Transverse colon (tissue), 4 donors: ENCODE measurements around the gene ARMC3. TPM values are rescaled to one million over a fixed set of nuclear protein-coding genes. Genes with fewer than 3 reads are reported as not detected.

Experiments used
- DNase-seq: peaks from one replicate; pipeline ENCODE4 v3.0.0-alpha.2; 2019
- H3K27ac ChIP-seq, 4 donors: fragments of 200-600 bp; sonication (generic); 2 replicates each; pipeline ENCODE4 v1.5.1; 2016 to 2018; ENCODE audit warnings: inconsistent platforms in 4 of 4
- H3K27me3 ChIP-seq: fragments of 200-600 bp; sonication (generic); 2 replicates; pipeline ENCODE4 v1.5.1; 2017; ENCODE audit warnings: inconsistent platforms
- H3K36me3 ChIP-seq, 4 donors: fragments of 200-600 bp; sonication (generic); 2 replicates each; pipeline ENCODE4 v1.5.1; 2017 to 2019; ENCODE audit warnings: inconsistent platforms in 4 of 4
- H3K4me1 ChIP-seq, 4 donors: fragments of 200-600 bp; sonication (generic); 2 replicates each; pipeline ENCODE4 v1.5.1; 2017 to 2020; ENCODE audit warnings: inconsistent platforms in 4 of 4
- H3K4me3 ChIP-seq, 4 donors: fragments of 200-600 bp; sonication (generic); 1 replicate in 1 of 4; 2 replicates in 3 of 4; pipeline versions ENCODE4 v1.5.1 to v1.6.1; 2017 to 2019; ENCODE audit warnings: inconsistent platforms in 4 of 4
- H3K9me3 ChIP-seq, 2 donors: fragments of 200-600 bp; sonication (generic); 2 replicates each; pipeline ENCODE4 v1.5.1; 2017 to 2019; ENCODE audit warnings: inconsistent platforms in 2 of 2
- CTCF ChIP-seq, 5 experiments: fragments of 200-600 bp in 3 of 5; fragments of 450-650 bp in 2 of 5; sonication (generic) in 3 of 5; IDR thresholded peaks; 1 replicate in 2 of 5; 2 replicates in 3 of 5; pipeline ENCODE4 v1.5.1; 2016 to 2017; ENCODE audit warnings: antibody characterized with exemption in 5 of 5, inconsistent platforms in 3 of 5, mild to moderate bottlenecking in 2 of 5, moderate library complexity in 1 of 5
- EP300 ChIP-seq: sonication (generic); formaldehyde crosslinking; IDR thresholded peaks from one replicate; pipeline ENCODE4 v1.6.1; 2017; ENCODE audit warnings: antibody characterized with exemption, low read depth
- POLR2A ChIP-seq: fragments of 450-650 bp; IDR thresholded peaks from one replicate; pipeline ENCODE4 v1.6.1; 2016; ENCODE audit warnings: antibody characterized with exemption, mild to moderate bottlenecking, moderate library complexity
- POLR2AphosphoS5 ChIP-seq, 3 donors: sonication (generic); formaldehyde crosslinking; IDR thresholded peaks; one replicate each; pipeline ENCODE4 v1.6.1; 2016; ENCODE audit warnings: antibody characterized with exemption in 3 of 3
- WGBS, 2 donors: methylation state at CpG; one replicate each; pipeline ENCODE4 v1.1.5; 2018; ENCODE audit warnings: low coverage in 1 of 2; 5-methylcytosine and 5-hydroxymethylcytosine counted together
- in situ Hi-C, 4 donors: fragments of 200-750 bp; cut with MboI; loops; one replicate each; pipeline versions ENCODE4 v1.15.0 to v1.15.1; 2017; ENCODE audit warnings: low sequenced_read_pairs in 3 of 4, low pct_ligation_motif_present in 1 of 4, low pct_unique_long_range_greater_than_20kb in 1 of 4
- intact Hi-C: fragments of 100-400 bp; cut with DNase I; formaldehyde crosslinking; loops from one replicate; pipeline ENCODE4 v1.15.1; 2023; ENCODE audit warnings: low total_unique reads
- total RNA-seq, 4 donors: library from RNA; depleted of rRNA; stranded (reverse); fragments of >200 nt; gene quantifications; one replicate each; pipeline ENCODE4 v1.1.0, GENCODE V29; 2016

ARMC3 gene
- total RNA-seq, 4 donors from 2014 or later = not detected

DNA sequence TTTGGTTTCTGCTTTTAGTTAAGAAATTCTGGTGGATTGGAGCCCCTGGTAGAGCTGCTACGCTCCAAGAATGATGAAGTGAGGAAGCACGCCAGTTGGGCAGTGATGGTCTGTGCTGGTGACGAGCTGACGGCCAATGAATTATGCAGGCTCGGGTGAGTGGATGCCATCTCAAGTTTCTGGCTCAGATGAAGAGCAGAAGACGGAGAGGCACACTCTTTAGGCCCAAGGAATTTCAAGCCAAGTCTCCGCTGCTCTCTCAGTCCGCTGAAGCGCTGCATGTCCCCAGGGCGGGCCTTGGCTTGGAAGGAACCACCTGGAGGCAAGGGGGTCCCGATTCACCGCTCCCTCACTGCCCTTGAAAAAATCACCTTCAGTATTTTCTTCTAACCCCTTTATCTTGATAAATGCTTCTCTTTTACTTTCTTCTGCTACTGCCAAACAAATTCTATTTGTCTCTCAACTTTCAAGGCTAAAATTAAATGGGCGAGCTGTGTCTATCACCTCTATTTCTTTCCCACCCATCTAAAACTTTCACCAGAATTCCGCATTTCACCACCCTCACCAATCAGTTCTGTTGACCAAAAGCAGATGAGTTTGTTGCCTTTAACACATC is 74.2 kb downstream of the ARMC3 start:
- intact Hi-C loops = no loop called here
- H3K4me1 ChIP-seq = no peaks in the 10 kb centered on the region
- H3K9me3 ChIP-seq = no peaks in the 10 kb centered on the region
- no peaks in the 10 kb centered on the region for H3K27me3 ChIP-seq
- H3K4me3 ChIP-seq = no peak overlapping the region
- no peak for TF ChIP-seq EP300
- TF ChIP-seq POLR2AphosphoS5 (IDR thresholded peaks at IDR 0.05) = no peak
- TF ChIP-seq POLR2A = no peak
- no peak for TF ChIP-seq CTCF (IDR thresholded peaks at IDR 0.05)
- in situ Hi-C loops = no loop called here
- DNase-seq = no peak
- no peaks in the 10 kb centered on the region for H3K36me3 ChIP-seq
- 84 to 88% methylated on average over 6 to 14 of the region's 14 CpGs for WGBS, 2 donors
- no peak overlapping the region for H3K27ac ChIP-seq

- Histone ChIP-seq H3K36me3 (no peaks in the 10 kb centered on the region), H3K27me3 (no peaks in the 10 kb centered on the region), H3K4me3 (no peak overlapping the region), H3K9me3 (no peaks in the 10 kb centered on the region), H3K4me1 (no peaks in the 10 kb centered on the region), H3K27ac (no peak overlapping the region)
- intact Hi-C loops (no loop called here), in situ Hi-C loops (no loop called here)
- TF ChIP-seq EP300 (no peak), POLR2AphosphoS5 (IDR thresholded peaks at IDR 0.05) (no peak), POLR2A (no peak), CTCF (IDR thresholded peaks at IDR 0.05) (no peak)
- no peak for DNase-seq
- WGBS, 2 donors = 92 to 93% methylated on average over 9 to 12 of the region's 12 CpGs
These were observed 77.3 kb downstream of the ARMC3 start for GRCh38 chr10:23005150-23005549.

- no peaks in the 10 kb centered on the region for H3K36me3 ChIP-seq
- TF ChIP-seq EP300 (no peak), POLR2AphosphoS5 (IDR thresholded peaks at IDR 0.05) (no peak), CTCF (IDR thresholded peaks at IDR 0.05) (no peak), POLR2A (no peak)
- in situ Hi-C loops = no loop called here
- H3K4me3 ChIP-seq = no peak overlapping the region
- intact Hi-C loops = no loop called here
- H3K27me3 ChIP-seq = no peaks in the 10 kb centered on the region
- no peaks in the 10 kb centered on the region for H3K4me1 ChIP-seq
- no peak for DNase-seq
- no peaks in the 10 kb centered on the region for H3K9me3 ChIP-seq
- WGBS, 2 donors = 76 to 83% methylated on average over 2 to 3 of the region's 3 CpGs
- no peak overlapping the region for H3K27ac ChIP-seq
These were observed 85.9 kb downstream of the ARMC3 start for GRCh38 chr10:23013581-23014335.

- H3K36me3 ChIP-seq = no peaks in the 10 kb centered on the region
- in situ Hi-C loops (no loop called here), intact Hi-C loops (no loop called here)
- 68 to 85% methylated on average over 7 of the region's 7 CpGs for WGBS, 2 donors
- no peaks in the 10 kb centered on the region for H3K27me3 ChIP-seq
- no peaks in the 10 kb centered on the region for H3K4me1 ChIP-seq
- H3K27ac ChIP-seq = no peak overlapping the region
- H3K4me3 ChIP-seq = no peak overlapping the region
- no peak for TF ChIP-seq CTCF (IDR thresholded peaks at IDR 0.05)
- no peak for DNase-seq
- no peaks in the 10 kb centered on the region for H3K9me3 ChIP-seq
These were observed 87.3 kb downstream of the ARMC3 start for GRCh38 chr10:23015021-23015707.
